Progenitor cell of endocrine pancreas (in vitro differentiated cells): ENCODE measurements around the gene SPC24. TPM values are rescaled to one million over a fixed set of nuclear protein-coding genes. Genes with fewer than 3 reads are reported as not detected.
A peak's percentile ranks its signal among the peaks of the same experiment; 100 is the strongest.
"Not testable (repeated sequence)": the region's sequence is repeated elsewhere in the genome, so short reads cannot be mapped to it uniquely, and the experiment has no call there.

Experiments used
- DNase-seq: peaks from one replicate; pipeline ENCODE4 v3.0.0; 2021; ENCODE audit warnings: low spot score; ENCODE audit not compliant: unreplicated experiment
- H3K27ac Mint-ChIP-seq: 2 replicates; pipeline ENCODE4 v1.8.0; 2021; ENCODE audit warnings: mild to moderate bottlenecking, moderate library complexity, mixed read lengths
- H3K27me3 Mint-ChIP-seq: 2 replicates; pipeline ENCODE4 v1.8.0; 2021; ENCODE audit warnings: mixed read lengths
- H3K36me3 Mint-ChIP-seq: 2 replicates; pipeline ENCODE4 v1.8.0; 2022; ENCODE audit warnings: mixed read lengths; ENCODE audit not compliant: insufficient read depth
- H3K4me1 Mint-ChIP-seq: 2 replicates; pipeline ENCODE4 v1.8.0; 2021; ENCODE audit warnings: low read depth, mixed read lengths
- H3K4me3 Mint-ChIP-seq: 2 replicates; pipeline ENCODE4 v1.8.0; 2021; ENCODE audit warnings: low read depth, mild to moderate bottlenecking, moderate library complexity, mixed read lengths
- H3K9me3 Mint-ChIP-seq: 2 replicates; pipeline ENCODE4 v1.8.0; 2021; ENCODE audit warnings: low read depth, mixed read lengths
- total RNA-seq: library from RNA; stranded (reverse); gene quantifications from 2 replicates; pipeline ENCODE4 v1.2.1, GENCODE V29; 2021
- TF ChIP-seq, protein P1 (sequence below): fragments of 200-600 bp; sonication (generic); IDR thresholded peaks from one replicate; pipeline ENCODE4 v1.5.0; 2021; ENCODE audit warnings: antibody characterized with exemption, mild to moderate bottlenecking; ENCODE audit not compliant: unreplicated experiment

SPC24 gene
- total RNA-seq, 1 donor from 2014 or later, result 24.3 TPM

DNA sequence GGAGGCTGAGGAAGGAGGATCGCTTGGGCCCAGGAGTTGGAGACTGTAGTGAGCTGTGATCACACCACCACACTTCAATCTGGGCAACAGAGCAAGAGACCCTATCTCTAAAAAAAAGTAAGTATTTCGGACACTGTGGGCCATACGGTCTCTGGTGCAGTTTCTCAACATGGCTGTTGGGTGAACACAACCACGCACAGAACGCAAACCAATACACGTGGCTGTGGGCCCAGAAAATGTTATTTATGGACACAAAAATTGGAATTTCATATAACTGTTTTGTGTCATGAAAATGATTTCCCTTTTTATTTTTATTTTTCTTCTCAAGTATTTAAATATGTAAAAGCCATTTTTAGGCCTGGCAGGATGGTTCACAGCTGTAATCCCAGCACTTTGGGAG lies 46.8 kb downstream of the SPC24 start:
- peaks cover 18% of the 10 kb centered on the region for H3K36me3 Mint-ChIP-seq
- TF ChIP-seq, protein P1, sequence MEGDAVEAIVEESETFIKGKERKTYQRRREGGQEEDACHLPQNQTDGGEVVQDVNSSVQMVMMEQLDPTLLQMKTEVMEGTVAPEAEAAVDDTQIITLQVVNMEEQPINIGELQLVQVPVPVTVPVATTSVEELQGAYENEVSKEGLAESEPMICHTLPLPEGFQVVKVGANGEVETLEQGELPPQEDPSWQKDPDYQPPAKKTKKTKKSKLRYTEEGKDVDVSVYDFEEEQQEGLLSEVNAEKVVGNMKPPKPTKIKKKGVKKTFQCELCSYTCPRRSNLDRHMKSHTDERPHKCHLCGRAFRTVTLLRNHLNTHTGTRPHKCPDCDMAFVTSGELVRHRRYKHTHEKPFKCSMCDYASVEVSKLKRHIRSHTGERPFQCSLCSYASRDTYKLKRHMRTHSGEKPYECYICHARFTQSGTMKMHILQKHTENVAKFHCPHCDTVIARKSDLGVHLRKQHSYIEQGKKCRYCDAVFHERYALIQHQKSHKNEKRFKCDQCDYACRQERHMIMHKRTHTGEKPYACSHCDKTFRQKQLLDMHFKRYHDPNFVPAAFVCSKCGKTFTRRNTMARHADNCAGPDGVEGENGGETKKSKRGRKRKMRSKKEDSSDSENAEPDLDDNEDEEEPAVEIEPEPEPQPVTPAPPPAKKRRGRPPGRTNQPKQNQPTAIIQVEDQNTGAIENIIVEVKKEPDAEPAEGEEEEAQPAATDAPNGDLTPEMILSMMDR, result no peak
- no peak overlapping the region for H3K27ac Mint-ChIP-seq

DNA sequence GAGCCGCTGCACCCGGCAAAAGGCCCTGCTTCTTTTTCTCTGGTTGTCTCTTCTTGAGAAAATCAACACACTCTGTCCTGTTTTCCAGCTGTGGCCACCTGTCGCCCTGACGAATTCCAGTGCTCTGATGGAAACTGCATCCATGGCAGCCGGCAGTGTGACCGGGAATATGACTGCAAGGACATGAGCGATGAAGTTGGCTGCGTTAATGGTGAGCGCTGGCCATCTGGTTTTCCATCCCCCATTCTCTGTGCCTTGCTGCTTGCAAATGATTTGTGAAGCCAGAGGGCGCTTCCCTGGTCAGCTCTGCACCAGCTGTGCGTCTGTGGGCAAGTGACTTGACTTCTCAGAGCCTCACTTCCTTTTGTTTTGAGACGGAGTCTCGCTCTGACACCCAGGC lies 49.1 kb downstream of the SPC24 start:
- DNase-seq, result no peak
- no peak overlapping the region for H3K27ac Mint-ChIP-seq
- no peaks in the 10 kb centered on the region for H3K27me3 Mint-ChIP-seq
- TF ChIP-seq, protein P1, result no peak
- no peaks in the 10 kb centered on the region for H3K9me3 Mint-ChIP-seq
- no peaks in the 10 kb centered on the region for H3K4me1 Mint-ChIP-seq
- H3K4me3 Mint-ChIP-seq, result no peak overlapping the region
- H3K36me3 Mint-ChIP-seq, result peaks cover 18% of the 10 kb centered on the region

More for the DNA sequence above, 46.8 kb downstream of the SPC24 start:
- no peak for DNase-seq
- no peaks in the 10 kb centered on the region for H3K4me1 Mint-ChIP-seq
- H3K27me3 Mint-ChIP-seq, result no peaks in the 10 kb centered on the region
- H3K9me3 Mint-ChIP-seq, result no peaks in the 10 kb centered on the region
- no peak overlapping the region for H3K4me3 Mint-ChIP-seq

DNA sequence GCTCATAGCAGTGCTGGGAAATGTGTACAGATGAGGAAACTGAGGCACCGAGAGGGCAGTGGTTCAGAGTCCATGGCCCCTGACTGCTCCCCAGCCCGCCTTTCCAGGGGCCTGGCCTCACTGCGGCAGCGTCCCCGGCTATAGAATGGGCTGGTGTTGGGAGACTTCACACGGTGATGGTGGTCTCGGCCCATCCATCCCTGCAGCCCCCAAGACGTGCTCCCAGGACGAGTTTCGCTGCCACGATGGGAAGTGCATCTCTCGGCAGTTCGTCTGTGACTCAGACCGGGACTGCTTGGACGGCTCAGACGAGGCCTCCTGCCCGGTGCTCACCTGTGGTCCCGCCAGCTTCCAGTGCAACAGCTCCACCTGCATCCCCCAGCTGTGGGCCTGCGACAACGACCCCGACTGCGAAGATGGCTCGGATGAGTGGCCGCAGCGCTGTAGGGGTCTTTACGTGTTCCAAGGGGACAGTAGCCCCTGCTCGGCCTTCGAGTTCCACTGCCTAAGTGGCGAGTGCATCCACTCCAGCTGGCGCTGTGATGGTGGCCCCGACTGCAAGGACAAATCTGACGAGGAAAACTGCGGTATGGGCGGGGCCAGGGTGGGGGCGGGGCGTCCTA lies 50.5 kb downstream of the SPC24 start:
- DNase-seq, result no peak
- Mint-ChIP-seq H3K9me3 (no peaks in the 10 kb centered on the region), H3K27me3 (no peaks in the 10 kb centered on the region), H3K4me1 (no peaks in the 10 kb centered on the region), H3K27ac (no peak overlapping the region), H3K4me3 (no peak overlapping the region), H3K36me3 (peaks cover 17% of the 10 kb centered on the region)
- TF ChIP-seq, protein P1, result no peak

DNA sequence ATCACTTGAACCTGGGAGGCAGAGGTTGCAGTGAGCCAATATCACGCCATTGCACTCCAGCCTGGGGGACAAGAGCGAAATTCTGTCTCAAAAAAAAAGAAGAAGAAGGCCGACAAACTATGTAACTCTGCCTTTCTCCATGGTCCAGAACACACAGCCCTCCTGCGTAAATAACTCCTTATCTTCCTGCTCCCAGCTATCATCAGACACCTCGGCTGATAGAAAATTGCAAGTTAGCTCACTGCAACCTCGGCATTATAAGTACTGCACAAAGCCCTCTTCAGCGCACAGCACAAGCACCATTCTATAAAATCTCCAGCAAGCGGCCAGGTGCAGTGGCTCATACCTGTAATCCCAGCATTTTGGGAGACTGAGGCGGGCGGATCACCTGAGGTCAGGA lies 51.9 kb downstream of the SPC24 start:
- H3K4me3 Mint-ChIP-seq, H3K27me3 Mint-ChIP-seq, H3K9me3 Mint-ChIP-seq, DNase-seq, H3K4me1 Mint-ChIP-seq: not testable (repeated sequence)
- Mint-ChIP-seq H3K36me3 (peaks cover 22% of the 10 kb centered on the region), H3K27ac (peak overlapping the region; percentile 87)

GRCh38 chr19:11102944-11103343 lies 52.6 kb downstream of the SPC24 start:
- H3K4me3 Mint-ChIP-seq, result no peak overlapping the region
- DNase-seq, result no peak
- H3K9me3 Mint-ChIP-seq, result no peaks in the 10 kb centered on the region
- H3K4me1 Mint-ChIP-seq, result no peaks in the 10 kb centered on the region
- TF ChIP-seq, protein P1, result no peak
- H3K36me3 Mint-ChIP-seq, result peaks cover 22% of the 10 kb centered on the region
- no peaks in the 10 kb centered on the region for H3K27me3 Mint-ChIP-seq
- no peak overlapping the region for H3K27ac Mint-ChIP-seq

GRCh38 chr19:11101057-11101456 lies 54.5 kb downstream of the SPC24 start:
- no peaks in the 10 kb centered on the region for H3K9me3 Mint-ChIP-seq
- DNase-seq, result no peak
- H3K27ac Mint-ChIP-seq, result no peak overlapping the region
- H3K27me3 Mint-ChIP-seq, result no peaks in the 10 kb centered on the region
- no peak overlapping the region for H3K4me3 Mint-ChIP-seq
- TF ChIP-seq, protein P1, result no peak
- peaks cover 2% of the 10 kb centered on the region for H3K4me1 Mint-ChIP-seq
- H3K36me3 Mint-ChIP-seq, result peaks cover 27% of the 10 kb centered on the region
